Measurements from ENCODE around the gene PURB.
"Not testable (repeated sequence)": the region's sequence is repeated elsewhere in the genome, so short reads cannot be mapped to it uniquely, and the experiment has no call there.

DNA sequence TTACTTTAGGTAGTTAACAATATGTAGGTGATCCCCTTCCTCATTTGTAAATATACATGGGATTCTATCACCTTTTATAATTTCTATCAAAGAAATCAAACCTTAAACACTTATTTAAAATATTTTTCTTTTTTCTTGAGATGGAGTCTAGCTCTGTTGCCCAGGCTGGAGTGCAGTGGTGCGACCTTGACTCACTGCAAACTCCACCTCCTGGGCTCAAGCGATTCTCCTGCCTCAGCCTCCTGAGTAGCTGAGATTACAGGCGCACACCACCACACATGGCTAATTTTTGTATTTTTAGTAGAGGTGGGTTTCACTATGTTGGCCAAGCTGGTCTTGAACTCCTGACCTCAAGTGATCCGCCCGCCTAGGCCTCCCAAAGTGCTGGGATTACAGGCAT lies 41.9 kb downstream of the PURB start:
- TF ChIP-seq POLR2A (IDR thresholded peaks at IDR 0.05); CTCF (IDR thresholded peaks at IDR 0.05 in 4 of 5, conservative IDR thresholded peaks at IDR 0.05 in 1 of 5): not testable (repeated sequence)

Data from gastrocnemius medialis (tissue), 4 donors.